A204.1 (cell line): ENCODE results near the gene PRM2.

Experiments used
- FAIRE-seq: peaks from 2 replicates; lab custom pipeline; 2012; peaks lifted over from hg19 to GRCh38; lab: Jason Lieb, UNC

PRM2 gene

GRCh38 chr16:11245988-11246387 lies 30.3 kb downstream of the PRM2 start:
- no peak for FAIRE-seq

- no peak for FAIRE-seq
These were observed 31.0 kb downstream of the PRM2 start for GRCh38 chr16:11245222-11245737.

DNA sequence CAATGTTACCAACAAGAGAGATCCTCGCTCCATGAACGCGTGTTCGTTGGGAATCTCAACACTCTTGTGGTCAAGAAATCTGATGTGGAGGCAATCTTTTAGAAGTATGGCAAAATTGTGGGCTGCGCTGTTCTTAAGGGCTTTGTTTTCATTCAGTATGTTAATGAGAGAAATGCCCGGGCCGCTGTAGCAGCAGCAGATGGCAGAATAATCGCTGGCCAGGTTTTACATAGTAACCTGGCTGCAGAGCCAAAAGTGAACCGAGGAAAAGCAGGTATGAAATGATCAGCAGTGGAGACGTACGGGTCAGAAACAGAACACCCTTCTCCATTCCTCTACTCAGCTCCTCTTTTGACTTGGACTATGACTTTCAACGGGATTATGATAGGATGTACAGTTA lies 33.6 kb downstream of the PRM2 start:
- no peak for FAIRE-seq

DNA sequence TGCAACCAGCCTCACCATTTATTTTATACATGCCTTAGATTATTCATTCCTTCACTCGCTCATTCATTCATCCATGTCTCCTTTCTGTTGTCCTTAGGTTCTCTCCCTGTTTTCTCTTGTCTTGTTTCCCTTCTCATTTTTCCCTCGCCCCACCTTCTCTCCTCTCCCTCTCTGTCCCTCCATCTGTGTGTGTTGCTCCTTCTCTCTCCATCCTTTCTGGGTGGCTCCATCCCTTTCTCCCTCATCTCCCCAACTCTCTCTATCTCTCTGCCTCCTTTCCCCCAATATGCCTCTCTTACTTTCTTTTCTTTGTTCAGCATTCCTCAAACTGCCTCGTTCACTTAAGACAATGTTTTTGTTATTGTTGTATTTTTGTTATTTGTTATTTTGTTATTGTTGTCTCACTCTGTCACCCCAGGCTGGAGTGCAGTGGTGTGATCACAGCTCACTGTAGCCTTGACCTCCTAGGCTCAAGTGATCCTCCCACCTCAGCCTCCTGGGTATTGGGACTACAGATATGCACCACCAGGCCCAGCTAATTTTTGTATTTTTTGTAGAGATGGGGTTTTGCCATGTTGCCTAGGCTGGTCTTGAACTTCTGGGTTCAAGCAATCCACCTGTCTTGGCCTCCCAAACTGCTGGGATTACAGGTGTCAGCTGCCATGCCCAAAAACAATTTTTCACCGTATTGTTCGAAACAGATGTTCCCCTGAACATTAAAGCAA lies 34.6 kb downstream of the PRM2 start:
- no peak for FAIRE-seq

GRCh38 chr16:11240636-11241473 lies 35.4 kb downstream of the PRM2 start:
- FAIRE-seq = no peak

DNA sequence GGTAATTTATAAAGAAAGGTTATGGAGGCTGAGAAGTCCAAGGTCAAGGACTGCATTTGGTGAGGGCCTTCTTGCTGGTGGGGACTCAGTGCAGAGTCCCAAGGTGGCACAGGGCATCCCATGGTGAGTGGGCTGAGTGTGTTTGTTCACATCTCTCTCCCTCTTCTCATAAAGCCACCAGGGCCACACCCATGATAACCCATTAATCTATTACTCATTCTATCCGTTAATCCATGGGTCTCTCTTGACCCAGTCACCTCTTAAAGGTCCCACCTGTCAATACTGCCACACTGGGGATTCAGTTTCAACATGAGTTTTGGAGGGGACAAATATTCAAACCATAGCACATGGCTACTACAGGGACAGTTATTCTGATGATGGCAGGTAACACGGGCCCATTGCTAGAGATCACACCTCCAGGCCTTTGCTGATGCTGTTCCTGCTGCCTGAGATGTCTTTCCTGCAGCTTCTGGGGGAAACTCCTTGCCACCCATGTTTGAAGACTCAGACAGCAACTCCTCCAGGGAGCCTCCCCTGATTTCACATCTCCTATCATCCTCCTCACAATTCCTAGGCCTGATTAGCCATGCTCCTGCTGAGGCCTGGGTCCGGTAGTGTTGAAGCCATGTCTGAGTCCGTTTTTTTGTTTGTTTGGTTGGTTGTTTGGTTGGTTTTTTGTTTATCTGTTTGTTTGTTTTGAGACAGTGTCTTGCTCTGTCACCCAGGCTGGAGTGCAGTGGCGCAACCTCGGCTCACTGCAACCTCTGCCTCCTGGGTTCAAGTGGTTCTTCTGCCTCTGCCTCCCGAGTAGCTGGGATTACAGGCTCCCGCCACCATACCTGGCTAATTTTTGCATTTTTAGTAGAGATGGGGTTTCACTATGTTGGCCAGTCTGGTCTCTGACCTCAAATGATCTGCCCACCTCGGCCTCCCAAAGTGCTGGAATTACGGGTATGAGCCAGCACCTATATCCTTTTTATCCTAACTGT lies 36.3 kb downstream of the PRM2 start:
- no peak for FAIRE-seq

DNA sequence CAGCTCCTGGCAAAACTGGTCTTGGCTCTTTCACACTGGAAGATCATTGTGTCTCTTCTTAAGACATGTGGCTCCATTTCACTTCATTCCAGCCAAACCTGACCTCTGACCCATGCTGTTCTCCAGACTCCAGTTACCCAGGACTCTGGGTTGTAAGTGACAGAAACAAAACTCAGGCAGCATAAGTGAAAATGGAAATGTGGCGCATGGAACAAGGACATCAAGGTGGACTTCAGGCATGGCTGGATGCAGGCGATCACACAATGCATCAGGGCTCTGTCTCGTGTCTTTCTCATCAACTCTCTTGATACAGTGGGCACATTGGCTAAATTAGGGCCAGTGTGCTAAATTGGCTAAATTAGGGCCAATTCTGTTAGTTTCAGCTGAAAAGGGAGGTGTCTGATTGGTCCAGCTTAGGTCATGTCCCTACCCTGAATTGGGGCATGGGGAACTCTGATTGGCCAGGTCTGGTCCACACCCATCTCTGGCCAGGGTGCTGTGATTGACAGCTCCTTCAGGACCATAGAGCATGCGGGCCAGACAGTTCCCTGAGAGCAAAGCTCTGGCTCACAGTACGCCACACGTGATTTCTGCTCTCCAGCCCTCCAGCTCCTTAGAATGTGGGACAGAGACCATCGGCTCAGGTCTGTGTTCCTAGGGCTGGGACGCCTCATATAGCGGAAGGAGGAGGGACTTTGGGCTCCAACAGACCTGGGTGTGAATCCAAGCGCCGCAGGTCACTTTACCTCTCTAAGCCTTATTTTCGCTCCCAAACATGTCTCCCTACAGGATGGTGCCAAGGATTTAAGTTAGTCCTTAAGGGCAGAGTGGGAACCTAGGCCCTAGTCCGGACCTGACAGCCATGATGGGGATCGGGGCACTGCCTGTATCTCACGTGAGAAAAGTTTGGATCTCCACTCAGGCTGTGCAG lies 37.7 kb downstream of the PRM2 start:
- no peak for FAIRE-seq

DNA sequence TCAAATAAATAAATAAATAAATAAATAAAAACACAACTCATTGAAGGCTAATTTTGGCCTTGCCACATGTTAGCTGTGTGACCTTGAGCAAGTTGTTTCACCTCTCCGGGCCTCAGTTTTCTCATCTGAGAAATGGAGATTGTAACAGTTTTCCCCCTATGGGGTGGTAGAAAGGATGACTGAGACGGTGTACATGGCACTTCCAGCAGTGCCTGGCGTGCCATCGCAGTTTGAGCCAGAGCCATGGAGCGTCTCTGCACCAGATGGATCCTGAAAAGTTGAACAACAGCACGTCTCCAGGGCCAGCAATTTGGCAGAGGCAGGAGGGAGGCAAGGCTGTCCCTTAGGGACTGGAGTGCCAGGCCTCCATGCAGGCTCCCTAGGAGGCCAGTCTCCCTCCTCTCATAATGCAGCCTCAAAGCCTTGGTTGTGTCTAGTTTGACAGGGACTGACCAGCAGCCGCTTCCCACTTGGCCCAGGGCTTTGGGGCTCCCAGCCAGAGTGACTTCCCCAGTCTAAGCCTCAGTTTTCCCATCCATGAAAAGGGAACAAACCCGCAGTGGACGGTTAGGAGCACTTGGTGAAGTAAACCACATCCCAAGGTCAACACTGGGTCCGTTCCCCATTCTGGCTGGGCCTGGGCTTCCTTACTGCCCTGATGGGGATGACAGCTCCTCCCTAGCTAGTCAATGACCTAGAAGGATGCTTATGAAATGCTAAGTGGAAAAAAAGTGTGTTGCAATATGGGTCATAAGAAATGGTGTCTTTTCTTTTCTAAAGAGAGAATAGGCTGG lies 39.6 kb downstream of the PRM2 start:
- FAIRE-seq = no peak

- FAIRE-seq = no peak
These were observed 40.6 kb downstream of the PRM2 start for GRCh38 chr16:11235703-11235991.

- no peak for FAIRE-seq
These were observed 41.2 kb downstream of the PRM2 start for GRCh38 chr16:11234884-11235702.

- no peak for FAIRE-seq
These were observed 42.4 kb downstream of the PRM2 start for GRCh38 chr16:11233727-11234376.

- no peak for FAIRE-seq
These were observed 43.2 kb downstream of the PRM2 start for GRCh38 chr16:11232852-11233726.

GRCh38 chr16:11232302-11232851 lies 43.9 kb downstream of the PRM2 start:
- no peak for FAIRE-seq

- no peak for FAIRE-seq
These were observed 44.8 kb downstream of the PRM2 start for GRCh38 chr16:11231367-11231970.

- no peak for FAIRE-seq
These were observed 46.4 kb downstream of the PRM2 start for GRCh38 chr16:11229906-11230305.

- FAIRE-seq = no peak
These were observed 46.8 kb downstream of the PRM2 start for GRCh38 chr16:11229432-11229831.
